Kasumi-1 (cell line): Measurements from ENCODE around the gene LHX1.

ENCODE experiments used
- DNase-seq, 2 experiments: peaks; one replicate each; lab custom pipeline; 2025; lab: John Stamatoyannopoulos, UW

Gene LHX1

GRCh38 chr17:36939052-36939801, 2.0 kb downstream of the LHX1 start:
- no peak for DNase-seq

- DNase-seq, result no peak
Observed at GRCh38 chr17:36939802-36940312, 2.6 kb downstream of the LHX1 start.

- DNase-seq, result no peak
Observed at GRCh38 chr17:36940313-36941264, 3.3 kb downstream of the LHX1 start.

GRCh38 chr17:36941265-36942010, 4.2 kb downstream of the LHX1 start:
- DNase-seq, result no peak

- no peak for DNase-seq
Observed at GRCh38 chr17:36942019-36942599, 4.8 kb downstream of the LHX1 start.

- no peak for DNase-seq
Observed at GRCh38 chr17:36942631-36943125, 5.4 kb downstream of the LHX1 start.

- DNase-seq, result no peak
Observed at GRCh38 chr17:36943250-36944191, 6.2 kb downstream of the LHX1 start.

- no peak for DNase-seq
Observed at GRCh38 chr17:36944553-36944952, 7.3 kb downstream of the LHX1 start.

- no peak for DNase-seq
Observed at GRCh38 chr17:36945140-36945539, 7.9 kb downstream of the LHX1 start.

GRCh38 chr17:36945959-36946725, 8.9 kb downstream of the LHX1 start:
- no peak for DNase-seq

GRCh38 chr17:36946726-36947091, 9.4 kb downstream of the LHX1 start:
- no peak for DNase-seq

GRCh38 chr17:36947922-36948716, 10.8 kb downstream of the LHX1 start:
- peak in 1 of 2 experiments; percentile 45 for DNase-seq

GRCh38 chr17:36948717-36949460, 11.6 kb downstream of the LHX1 start, which contains the start of gene AATF:
AATF (plus strand) TSS chr17:36948954; CDS start chr17:36949126, 172 bp downstream.
- DNase-seq, result peak; percentile 91 to 93

- no peak for DNase-seq
Observed at GRCh38 chr17:36949461-36949927, 12.2 kb downstream of the LHX1 start.

GRCh38 chr17:36950027-36950426, 12.8 kb downstream of the LHX1 start:
- no peak for DNase-seq

- no peak for DNase-seq
Observed at GRCh38 chr17:36951084-36951789, 14.0 kb downstream of the LHX1 start.

GRCh38 chr17:36971508-36971907, 34.2 kb downstream of the LHX1 start:
- DNase-seq, result no peak
